Measurements from ENCODE around the gene PRAF2. TPM values are rescaled to one million over a fixed set of nuclear protein-coding genes. Genes with fewer than 3 reads are reported as not detected.
A peak's percentile ranks its signal among the peaks of the same experiment; 100 is the strongest.

PRAF2 gene
- total RNA-seq, 1 experiment from 2014 or later = 36.3 TPM

GRCh38 chrX:49111791-49112190, 38.0 kb upstream of the PRAF2 start:
- no TSS peak for BruUV-seq (replicated peaks)
- H3K27ac ChIP-seq (ENCODE audit: low read length) = no peak overlapping the region
- DNase-seq (ENCODE audit: low read depth, low spot score) = no peak
- intact Hi-C loops (cut with micrococcal nuclease; ENCODE audit: unreplicated experiment) = no loop called here
- ChIA-PET POLR2A (no interaction called here), CTCF (no interaction called here)
- no peaks in the 10 kb centered on the region for H3K9me3 ChIP-seq (ENCODE audit: control insufficient read depth, insufficient read depth, low read depth, low read length)
- no peaks in the 10 kb centered on the region for H3K27me3 ChIP-seq (ENCODE audit: control insufficient read depth, insufficient read depth, low read length)
- no peak overlapping the region for H3K4me3 ChIP-seq (ENCODE audit: low read depth in 2 of 2, low read length in 2 of 2)
- H3K36me3 ChIP-seq (ENCODE audit: control insufficient read depth, insufficient read depth, low read length) = peaks cover 3% of the 10 kb centered on the region; the same call in 1 of the 2 replicates
- TF ChIP-seq, protein P1, sequence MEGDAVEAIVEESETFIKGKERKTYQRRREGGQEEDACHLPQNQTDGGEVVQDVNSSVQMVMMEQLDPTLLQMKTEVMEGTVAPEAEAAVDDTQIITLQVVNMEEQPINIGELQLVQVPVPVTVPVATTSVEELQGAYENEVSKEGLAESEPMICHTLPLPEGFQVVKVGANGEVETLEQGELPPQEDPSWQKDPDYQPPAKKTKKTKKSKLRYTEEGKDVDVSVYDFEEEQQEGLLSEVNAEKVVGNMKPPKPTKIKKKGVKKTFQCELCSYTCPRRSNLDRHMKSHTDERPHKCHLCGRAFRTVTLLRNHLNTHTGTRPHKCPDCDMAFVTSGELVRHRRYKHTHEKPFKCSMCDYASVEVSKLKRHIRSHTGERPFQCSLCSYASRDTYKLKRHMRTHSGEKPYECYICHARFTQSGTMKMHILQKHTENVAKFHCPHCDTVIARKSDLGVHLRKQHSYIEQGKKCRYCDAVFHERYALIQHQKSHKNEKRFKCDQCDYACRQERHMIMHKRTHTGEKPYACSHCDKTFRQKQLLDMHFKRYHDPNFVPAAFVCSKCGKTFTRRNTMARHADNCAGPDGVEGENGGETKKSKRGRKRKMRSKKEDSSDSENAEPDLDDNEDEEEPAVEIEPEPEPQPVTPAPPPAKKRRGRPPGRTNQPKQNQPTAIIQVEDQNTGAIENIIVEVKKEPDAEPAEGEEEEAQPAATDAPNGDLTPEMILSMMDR (IDR thresholded peaks at IDR 0.05) = no peak
- TF ChIP-seq, protein P2, sequence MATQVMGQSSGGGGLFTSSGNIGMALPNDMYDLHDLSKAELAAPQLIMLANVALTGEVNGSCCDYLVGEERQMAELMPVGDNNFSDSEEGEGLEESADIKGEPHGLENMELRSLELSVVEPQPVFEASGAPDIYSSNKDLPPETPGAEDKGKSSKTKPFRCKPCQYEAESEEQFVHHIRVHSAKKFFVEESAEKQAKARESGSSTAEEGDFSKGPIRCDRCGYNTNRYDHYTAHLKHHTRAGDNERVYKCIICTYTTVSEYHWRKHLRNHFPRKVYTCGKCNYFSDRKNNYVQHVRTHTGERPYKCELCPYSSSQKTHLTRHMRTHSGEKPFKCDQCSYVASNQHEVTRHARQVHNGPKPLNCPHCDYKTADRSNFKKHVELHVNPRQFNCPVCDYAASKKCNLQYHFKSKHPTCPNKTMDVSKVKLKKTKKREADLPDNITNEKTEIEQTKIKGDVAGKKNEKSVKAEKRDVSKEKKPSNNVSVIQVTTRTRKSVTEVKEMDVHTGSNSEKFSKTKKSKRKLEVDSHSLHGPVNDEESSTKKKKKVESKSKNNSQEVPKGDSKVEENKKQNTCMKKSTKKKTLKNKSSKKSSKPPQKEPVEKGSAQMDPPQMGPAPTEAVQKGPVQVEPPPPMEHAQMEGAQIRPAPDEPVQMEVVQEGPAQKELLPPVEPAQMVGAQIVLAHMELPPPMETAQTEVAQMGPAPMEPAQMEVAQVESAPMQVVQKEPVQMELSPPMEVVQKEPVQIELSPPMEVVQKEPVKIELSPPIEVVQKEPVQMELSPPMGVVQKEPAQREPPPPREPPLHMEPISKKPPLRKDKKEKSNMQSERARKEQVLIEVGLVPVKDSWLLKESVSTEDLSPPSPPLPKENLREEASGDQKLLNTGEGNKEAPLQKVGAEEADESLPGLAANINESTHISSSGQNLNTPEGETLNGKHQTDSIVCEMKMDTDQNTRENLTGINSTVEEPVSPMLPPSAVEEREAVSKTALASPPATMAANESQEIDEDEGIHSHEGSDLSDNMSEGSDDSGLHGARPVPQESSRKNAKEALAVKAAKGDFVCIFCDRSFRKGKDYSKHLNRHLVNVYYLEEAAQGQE (IDR thresholded peaks at IDR 0.05; ENCODE audit: insufficient read depth in 1 of 2, low read depth in 2 of 2, low read length in 1 of 2) = no peak
- no peak for TF ChIP-seq TCF7L2 (IDR thresholded peaks at IDR 0.05; ENCODE audit: low read depth, low read length)
- TF ChIP-seq SIN3A (IDR thresholded peaks at IDR 0.05; ENCODE audit: borderline replicate concordance, insufficient read depth, low read depth, low read length) = no peak
- TF ChIP-seq POLR2AphosphoS5 (IDR thresholded peaks at IDR 0.05; ENCODE audit: low read depth, low read length) = no peak
- in situ Hi-C loops (cut with HindIII; ENCODE audit: low pct_unique_long_range_greater_than_20kb, low sequenced_read_pairs) = no loop called here
- no peaks in the 10 kb centered on the region for H3K4me1 ChIP-seq (ENCODE audit: control insufficient read depth, insufficient read depth, low read length)
- ATAC-seq = no peak

- in situ Hi-C loops (cut with HindIII; ENCODE audit: low pct_unique_long_range_greater_than_20kb, low sequenced_read_pairs) (no loop called here), intact Hi-C loops (cut with micrococcal nuclease; ENCODE audit: unreplicated experiment) (no loop called here)
- ATAC-seq (no peak), DNase-seq (ENCODE audit: low read depth, low spot score) (no peak)
- ChIA-PET POLR2A (no interaction called here), CTCF (interaction anchor here (0.6 kb wide), 2 partner anchors 9 to 125 kb away, joined by 6 to 8 read pairs; no protein-coding TSS in a partner anchor)
- no peak overlapping the region for H3K27ac ChIP-seq (ENCODE audit: low read length)
- no peaks in the 10 kb centered on the region for H3K27me3 ChIP-seq (ENCODE audit: control insufficient read depth, insufficient read depth, low read length)
- H3K9me3 ChIP-seq (ENCODE audit: control insufficient read depth, insufficient read depth, low read depth, low read length) = no peaks in the 10 kb centered on the region
- no peak overlapping the region for H3K4me3 ChIP-seq (ENCODE audit: low read depth in 2 of 2, low read length in 2 of 2)
- H3K36me3 ChIP-seq (ENCODE audit: control insufficient read depth, insufficient read depth, low read length) = peaks cover 3% of the 10 kb centered on the region; the same call in 1 of the 2 replicates
- TF ChIP-seq TCF7L2 (IDR thresholded peaks at IDR 0.05; ENCODE audit: low read depth, low read length) (no peak), SIN3A (IDR thresholded peaks at IDR 0.05; ENCODE audit: borderline replicate concordance, insufficient read depth, low read depth, low read length) (no peak)
- H3K4me1 ChIP-seq (ENCODE audit: control insufficient read depth, insufficient read depth, low read length) = no peaks in the 10 kb centered on the region
- BruUV-seq (replicated peaks) = TSS peak; percentile 69
Observed at GRCh38 chrX:49110417-49110816, 36.6 kb upstream of the PRAF2 start.

DNA sequence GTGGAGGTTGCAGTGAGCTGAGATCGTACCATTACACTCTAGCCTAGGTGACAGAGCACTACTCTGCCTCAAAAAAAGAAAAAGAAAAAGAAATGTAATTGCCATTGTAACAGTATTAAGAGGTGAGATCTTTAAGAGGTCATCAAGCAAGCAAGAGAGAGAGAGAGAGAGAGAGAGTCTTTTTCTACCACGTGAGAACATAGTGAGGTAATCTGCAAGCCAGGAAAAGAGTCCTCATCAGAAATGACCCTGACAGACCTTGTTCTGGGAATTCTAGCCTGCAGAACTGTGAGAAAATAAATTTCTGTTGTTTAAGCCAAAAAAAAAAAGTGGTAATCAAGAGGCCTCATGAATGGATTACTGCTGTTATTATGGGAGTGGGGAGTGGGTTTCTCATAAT, 34.8 kb upstream of the PRAF2 start:
- ChIA-PET CTCF (no interaction called here), POLR2A (no interaction called here)
- H3K27me3 ChIP-seq (ENCODE audit: control insufficient read depth, insufficient read depth, low read length) = no peaks in the 10 kb centered on the region
- no peaks in the 10 kb centered on the region for H3K9me3 ChIP-seq (ENCODE audit: control insufficient read depth, insufficient read depth, low read depth, low read length)
- intact Hi-C loops (cut with micrococcal nuclease; ENCODE audit: unreplicated experiment) = no loop called here
- H3K4me3 ChIP-seq (ENCODE audit: low read depth in 2 of 2, low read length in 2 of 2) = no peak overlapping the region
- TF ChIP-seq, protein P2 (IDR thresholded peaks at IDR 0.05; ENCODE audit: insufficient read depth in 1 of 2, low read depth in 2 of 2, low read length in 1 of 2) = no peak
- TF ChIP-seq, protein P1 (IDR thresholded peaks at IDR 0.05) = no peak
- TF ChIP-seq POLR2AphosphoS5 (IDR thresholded peaks at IDR 0.05; ENCODE audit: low read depth, low read length) (no peak), SIN3A (IDR thresholded peaks at IDR 0.05; ENCODE audit: borderline replicate concordance, insufficient read depth, low read depth, low read length) (no peak), TCF7L2 (IDR thresholded peaks at IDR 0.05; ENCODE audit: low read depth, low read length) (no peak)
- DNase-seq (ENCODE audit: low read depth, low spot score) (no peak), ATAC-seq (no peak)
- H3K36me3 ChIP-seq (ENCODE audit: control insufficient read depth, insufficient read depth, low read length) = peaks cover 3% of the 10 kb centered on the region; the same call in 1 of the 2 replicates
- no peak overlapping the region for H3K27ac ChIP-seq (ENCODE audit: low read length)
- no TSS peak for BruUV-seq (replicated peaks)
- in situ Hi-C loops (cut with HindIII; ENCODE audit: low pct_unique_long_range_greater_than_20kb, low sequenced_read_pairs) = no loop called here
- H3K4me1 ChIP-seq (ENCODE audit: control insufficient read depth, insufficient read depth, low read length) = no peaks in the 10 kb centered on the region

All from Panc1 (cell line).